ENCODE data around the gene LANCL3. TPM values are rescaled to one million over a fixed set of nuclear protein-coding genes. Genes with fewer than 3 reads are reported as not detected.

The LANCL3 gene
- polyA plus RNA-seq, 2 of the 4 experiments (the other 2 are of a cell fraction): not detected

DNA sequence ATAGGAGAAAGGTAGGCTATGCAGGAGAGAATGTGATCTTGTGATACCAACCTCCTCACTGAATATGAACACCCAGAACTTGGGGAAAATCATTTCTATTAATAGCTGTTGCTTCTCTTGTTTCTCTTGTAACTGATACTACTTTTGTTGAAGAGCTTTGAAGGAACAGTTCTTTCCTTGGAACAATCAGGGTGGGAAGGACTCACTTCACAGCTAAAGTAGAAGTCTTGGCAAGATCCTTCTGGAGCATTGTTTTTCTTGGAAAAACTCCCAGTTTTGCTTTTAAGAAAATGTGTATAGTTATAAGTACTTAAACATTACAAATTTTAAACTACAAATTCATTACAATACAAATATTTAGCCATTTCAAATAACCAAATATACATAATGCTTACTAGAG lies 95.1 kb downstream of the LANCL3 start (continued):
- TF ChIP-seq POLR2A (IDR thresholded peaks at IDR 0.05; ENCODE audit: low read length) (no peak), RARB (CRISPR knock-in tag; IDR thresholded peaks at IDR 0.05) (no peak), EP300 (IDR thresholded peaks at IDR 0.05) (no peak), ZFP36 (IDR thresholded peaks at IDR 0.05; ENCODE audit: borderline replicate concordance, partially characterized antibody) (no peak), RCOR1 (IDR thresholded peaks at IDR 0.05; ENCODE audit: low read depth, low read length) (no peak)
- TF ChIP-seq, protein P1, sequence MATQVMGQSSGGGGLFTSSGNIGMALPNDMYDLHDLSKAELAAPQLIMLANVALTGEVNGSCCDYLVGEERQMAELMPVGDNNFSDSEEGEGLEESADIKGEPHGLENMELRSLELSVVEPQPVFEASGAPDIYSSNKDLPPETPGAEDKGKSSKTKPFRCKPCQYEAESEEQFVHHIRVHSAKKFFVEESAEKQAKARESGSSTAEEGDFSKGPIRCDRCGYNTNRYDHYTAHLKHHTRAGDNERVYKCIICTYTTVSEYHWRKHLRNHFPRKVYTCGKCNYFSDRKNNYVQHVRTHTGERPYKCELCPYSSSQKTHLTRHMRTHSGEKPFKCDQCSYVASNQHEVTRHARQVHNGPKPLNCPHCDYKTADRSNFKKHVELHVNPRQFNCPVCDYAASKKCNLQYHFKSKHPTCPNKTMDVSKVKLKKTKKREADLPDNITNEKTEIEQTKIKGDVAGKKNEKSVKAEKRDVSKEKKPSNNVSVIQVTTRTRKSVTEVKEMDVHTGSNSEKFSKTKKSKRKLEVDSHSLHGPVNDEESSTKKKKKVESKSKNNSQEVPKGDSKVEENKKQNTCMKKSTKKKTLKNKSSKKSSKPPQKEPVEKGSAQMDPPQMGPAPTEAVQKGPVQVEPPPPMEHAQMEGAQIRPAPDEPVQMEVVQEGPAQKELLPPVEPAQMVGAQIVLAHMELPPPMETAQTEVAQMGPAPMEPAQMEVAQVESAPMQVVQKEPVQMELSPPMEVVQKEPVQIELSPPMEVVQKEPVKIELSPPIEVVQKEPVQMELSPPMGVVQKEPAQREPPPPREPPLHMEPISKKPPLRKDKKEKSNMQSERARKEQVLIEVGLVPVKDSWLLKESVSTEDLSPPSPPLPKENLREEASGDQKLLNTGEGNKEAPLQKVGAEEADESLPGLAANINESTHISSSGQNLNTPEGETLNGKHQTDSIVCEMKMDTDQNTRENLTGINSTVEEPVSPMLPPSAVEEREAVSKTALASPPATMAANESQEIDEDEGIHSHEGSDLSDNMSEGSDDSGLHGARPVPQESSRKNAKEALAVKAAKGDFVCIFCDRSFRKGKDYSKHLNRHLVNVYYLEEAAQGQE (IDR thresholded peaks at IDR 0.05): no peak

DNA sequence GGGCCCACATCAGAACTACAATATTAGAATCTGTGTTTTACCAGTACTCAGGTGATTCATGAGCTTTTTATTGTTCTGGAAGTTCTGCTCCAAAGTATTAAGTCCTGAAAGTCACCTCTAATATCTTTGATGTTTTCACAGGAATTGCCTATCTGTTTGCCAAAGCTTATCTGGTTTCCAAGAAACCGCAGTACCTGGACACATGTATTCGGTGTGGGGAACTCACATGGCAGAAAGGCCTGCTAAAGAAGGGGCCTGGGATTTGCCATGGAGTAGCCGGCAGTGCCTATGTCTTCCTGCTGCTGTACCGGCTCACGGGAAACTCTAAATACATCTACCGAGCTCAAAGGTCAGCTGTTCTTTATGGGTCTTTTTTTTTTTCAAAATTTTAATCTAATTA lies 95.7 kb downstream of the LANCL3 start:
- Histone ChIP-seq H3K4me1 (no peaks in the 10 kb centered on the region), H3K27ac (no peak overlapping the region), H3K4me3 (no peak overlapping the region), H3K4me2 (no peak overlapping the region), H3K9me3 (no peaks in the 10 kb centered on the region)
- no peak for DNase-seq (ENCODE audit: low read depth in 1 of 2, low spot score in 1 of 2)
- CTCF ChIA-PET: no interaction called here
- WGBS (ENCODE audit: missing lambda C conversion rate): 58% methylated on average over 6 of the region's 6 CpGs
- no peak for FAIRE-seq
- TF ChIP-seq SREBF2 (IDR thresholded peaks at IDR 0.05) (no peak), ZSCAN20 (CRISPR knock-in tag; IDR thresholded peaks at IDR 0.05) (no peak), RFX5 (IDR thresholded peaks at IDR 0.05) (no peak), KDM5A (IDR thresholded peaks at IDR 0.05) (no peak), RNF2 (IDR thresholded peaks at IDR 0.05; ENCODE audit: borderline replicate concordance, low read depth) (no peak), CEBPB (IDR thresholded peaks at IDR 0.05) (no peak), POLR2AphosphoS2 (conservative IDR thresholded peaks at IDR 0.05; ENCODE audit: low read length) (no peak), HDAC2 (IDR thresholded peaks at IDR 0.05) (no peak), ESRRA (IDR thresholded peaks at IDR 0.05; ENCODE audit: borderline replicate concordance, low read length) (no peak), MAFK (IDR thresholded peaks at IDR 0.05; ENCODE audit: partially characterized antibody) (no peak), RAD21 (conservative IDR thresholded peaks at IDR 0.05 in 1 of 2, IDR thresholded peaks at IDR 0.05 in 1 of 2) (no peak)
- TF ChIP-seq, protein P2, sequence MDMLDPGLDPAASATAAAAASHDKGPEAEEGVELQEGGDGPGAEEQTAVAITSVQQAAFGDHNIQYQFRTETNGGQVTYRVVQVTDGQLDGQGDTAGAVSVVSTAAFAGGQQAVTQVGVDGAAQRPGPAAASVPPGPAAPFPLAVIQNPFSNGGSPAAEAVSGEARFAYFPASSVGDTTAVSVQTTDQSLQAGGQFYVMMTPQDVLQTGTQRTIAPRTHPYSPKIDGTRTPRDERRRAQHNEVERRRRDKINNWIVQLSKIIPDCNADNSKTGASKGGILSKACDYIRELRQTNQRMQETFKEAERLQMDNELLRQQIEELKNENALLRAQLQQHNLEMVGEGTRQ (IDR thresholded peaks at IDR 0.05): no peak
- TF ChIP-seq, protein P3, sequence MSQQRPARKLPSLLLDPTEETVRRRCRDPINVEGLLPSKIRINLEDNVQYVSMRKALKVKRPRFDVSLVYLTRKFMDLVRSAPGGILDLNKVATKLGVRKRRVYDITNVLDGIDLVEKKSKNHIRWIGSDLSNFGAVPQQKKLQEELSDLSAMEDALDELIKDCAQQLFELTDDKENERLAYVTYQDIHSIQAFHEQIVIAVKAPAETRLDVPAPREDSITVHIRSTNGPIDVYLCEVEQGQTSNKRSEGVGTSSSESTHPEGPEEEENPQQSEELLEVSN (IDR thresholded peaks at IDR 0.05; ENCODE audit: borderline replicate concordance, low read depth): no peak
- POLR2A ChIA-PET: no interaction called here
- ATAC-seq: no peak

DNA sequence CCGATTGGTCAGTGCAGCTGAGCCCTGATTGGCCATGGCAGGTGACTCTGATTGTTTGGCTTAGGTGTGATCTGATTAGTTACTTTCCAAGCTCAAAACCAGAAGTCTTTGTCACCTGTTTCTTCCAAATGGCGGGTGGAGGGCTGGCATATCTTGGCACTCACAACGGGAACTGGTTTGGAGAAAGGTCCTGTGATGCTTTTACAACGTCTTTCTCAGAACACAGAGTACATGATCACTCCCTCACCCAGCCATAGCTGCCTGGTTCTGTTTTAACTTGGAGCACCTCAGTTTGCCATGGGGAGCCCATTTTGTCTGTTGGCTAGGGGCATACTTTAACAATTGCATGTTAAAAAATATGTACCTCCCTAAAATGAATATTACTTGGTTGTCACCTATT lies 101.1 kb downstream of the LANCL3 start:
- Histone ChIP-seq H3K27ac (no peak overlapping the region), H3K4me3 (no peak overlapping the region), H3K4me1 (no peaks in the 10 kb centered on the region), H3K4me2 (no peak overlapping the region), H3K9me3 (no peaks in the 10 kb centered on the region)
- ChIA-PET CTCF (no interaction called here), POLR2A (no interaction called here)
- 17% methylated on average over 4 of the region's 4 CpGs for WGBS (ENCODE audit: missing lambda C conversion rate)
- no peak for ATAC-seq
- DNase-seq (ENCODE audit: low read depth in 1 of 2, low spot score in 1 of 2): no peak
- TF ChIP-seq RFX5 (IDR thresholded peaks at IDR 0.05): no peak
- TF ChIP-seq, protein P3 (IDR thresholded peaks at IDR 0.05; ENCODE audit: borderline replicate concordance, low read depth): no peak
- TF ChIP-seq SREBF2 (IDR thresholded peaks at IDR 0.05): no peak
- TF ChIP-seq EHMT2 (IDR thresholded peaks at IDR 0.05; ENCODE audit: low read depth): no peak
- no peak for TF ChIP-seq ZNF302 (CRISPR knock-in tag; IDR thresholded peaks at IDR 0.05)
- no peak for TF ChIP-seq POLR2A (IDR thresholded peaks at IDR 0.05; ENCODE audit: low read length)
- TF ChIP-seq EHF (CRISPR knock-in tag; IDR thresholded peaks at IDR 0.05): no peak
- no peak for TF ChIP-seq TFCP2L1 (CRISPR knock-in tag; IDR thresholded peaks at IDR 0.05)
- TF ChIP-seq HDAC2 (IDR thresholded peaks at IDR 0.05): no peak
- no peak for TF ChIP-seq FOSB (CRISPR knock-in tag; IDR thresholded peaks at IDR 0.05)
- FAIRE-seq: no peak
